IMR-90 (cell line): Measurements from ENCODE around the gene PRKAG2. TPM values are rescaled to one million over a fixed set of nuclear protein-coding genes. Genes with fewer than 3 reads are reported as not detected.

Source experiments
- ATAC-seq: fragments of 200-7000 bp; cut with Tn5 transposase; 2 replicates; pipeline ENCODE4 v1.9.1; 2020; ENCODE audit warnings: low read depth, mild to moderate bottlenecking, moderate library complexity
- BruUV-seq: library from RNA; stranded (reverse); fragments of 400-500 nt; replicated peaks from 2 replicates; lab custom pipeline; 2021; lab: Mats Ljungman, UMichigan
- CTCF ChIA-PET: fragments of 300-600 bp; formaldehyde crosslinking; extraction: SDS; loops from one replicate; lab custom pipeline; 2021; ENCODE audit warnings: antibody characterized with exemption; lab: Yijun Ruan, JAX
- POLR2A ChIA-PET: fragments of 300-600 bp; sonication (Branson Sonifier 250); formaldehyde crosslinking; loops from one replicate; lab custom pipeline; 2022; ENCODE audit warnings: antibody characterized with exemption; ENCODE audit not compliant: unreplicated experiment; lab: Charles Lee
- DNase-seq: peaks from one replicate; pipeline ENCODE4 v3.0.0; 2013
- H2AFZ ChIP-seq: replicated peaks from 2 replicates; pipeline ENCODE3; 2013; ENCODE audit warnings: low read length, mild to moderate bottlenecking; ENCODE audit not compliant: poor library complexity
- H2AK5ac ChIP-seq: 2 replicates; pipeline ENCODE4 v1.6.1; 2013; ENCODE audit warnings: low read depth, low read length, inconsistent platforms
- H2AK9ac ChIP-seq: replicated peaks from 2 replicates; pipeline ENCODE3; 2013; ENCODE audit warnings: mild to moderate bottlenecking, low read depth, low read length, moderate library complexity; ENCODE audit not compliant: poor library complexity
- H2BK120ac ChIP-seq: 2 replicates; pipeline ENCODE4 v1.6.1; 2013; ENCODE audit warnings: low read depth, low read length, inconsistent platforms
- H2BK15ac ChIP-seq: 3 replicates; pipeline ENCODE4 v1.6.1; 2013; ENCODE audit warnings: low read depth, low read length, inconsistent platforms
- H2BK20ac ChIP-seq: 2 replicates; pipeline ENCODE4 v1.6.1; 2013; ENCODE audit warnings: low read depth, mild to moderate bottlenecking, inconsistent platforms, low read length, moderate library complexity
- H2BK5ac ChIP-seq: 2 replicates; pipeline ENCODE4 v1.6.1; 2013; ENCODE audit warnings: mild to moderate bottlenecking, low read depth, low read length, inconsistent platforms; ENCODE audit not compliant: poor library complexity, severe bottlenecking
- H3K14ac ChIP-seq: replicated peaks from 2 replicates; pipeline ENCODE4 v1.6.1; 2013; ENCODE audit warnings: low read depth, low read length, inconsistent platforms
- H3K18ac ChIP-seq: 2 replicates; pipeline ENCODE4 v1.6.1; 2013; ENCODE audit warnings: low read depth, low read length, control low read depth
- H3K23ac ChIP-seq: 2 replicates; pipeline ENCODE4 v1.6.1; 2013; ENCODE audit warnings: low read depth, low read length, inconsistent platforms
- H3K27ac ChIP-seq: 2 replicates; pipeline ENCODE4 v1.5.1; 2013; ENCODE audit warnings: mild to moderate bottlenecking, control low read depth, low read length; ENCODE audit not compliant: insufficient read depth
- H3K27me3 ChIP-seq: 2 replicates; pipeline ENCODE4 v1.6.1; 2013; ENCODE audit warnings: low read length; ENCODE audit not compliant: control insufficient read depth, insufficient read depth
- H3K36me3 ChIP-seq: 2 replicates; pipeline ENCODE4 v1.6.1; 2013; ENCODE audit warnings: low read length, mixed read lengths; ENCODE audit not compliant: control insufficient read depth, insufficient read depth
- H3K4ac ChIP-seq: 2 replicates; pipeline ENCODE4 v1.6.1; 2013; ENCODE audit warnings: low read depth, low read length, inconsistent platforms
- H3K4me1 ChIP-seq: 2 replicates; pipeline ENCODE4 v1.6.1; 2013; ENCODE audit warnings: low read length, mixed read lengths; ENCODE audit not compliant: control insufficient read depth, insufficient read depth
- H3K4me2 ChIP-seq: 2 replicates; pipeline ENCODE4 v1.6.1; 2013; ENCODE audit warnings: low read depth, mild to moderate bottlenecking, control low read depth, low read length, moderate library complexity
- H3K4me3 ChIP-seq: 2 replicates; pipeline ENCODE4 v1.5.1; 2013; ENCODE audit warnings: low read depth, mild to moderate bottlenecking, control low read depth, low read length, moderate library complexity; ENCODE audit not compliant: insufficient read depth
- H3K56ac ChIP-seq: 2 replicates; pipeline ENCODE4 v1.6.1; 2013; ENCODE audit warnings: low read length, inconsistent platforms; ENCODE audit not compliant: insufficient read depth; ENCODE audit errors: extremely low read depth
- H3K79me1 ChIP-seq, 2 experiments: 2 replicates each; pipeline ENCODE4 v1.6.1; 2013; ENCODE audit warnings: low read length in 2 of 2, inconsistent platforms in 1 of 2, low read depth in 1 of 2
- H3K9ac ChIP-seq: 2 replicates; pipeline ENCODE4 v1.6.1; 2013; ENCODE audit warnings: low read depth, low read length, control low read depth
- H3K9me1 ChIP-seq: 2 replicates; pipeline ENCODE4 v1.6.1; 2013; ENCODE audit warnings: low read length, inconsistent platforms; ENCODE audit not compliant: insufficient read depth
- H3K9me3 ChIP-seq: 2 replicates; pipeline ENCODE4 v1.6.1; 2013; ENCODE audit warnings: low read length; ENCODE audit not compliant: control insufficient read depth, insufficient read depth
- H4K20me1 ChIP-seq: 2 replicates; pipeline ENCODE4 v1.6.1; 2013; ENCODE audit warnings: low read length, inconsistent platforms; ENCODE audit not compliant: insufficient read depth
- H4K5ac ChIP-seq: 2 replicates; pipeline ENCODE4 v1.6.1; 2013; ENCODE audit warnings: mild to moderate bottlenecking, low read depth, low read length, control low read depth
- H4K8ac ChIP-seq, 2 experiments: 2 replicates each; pipeline ENCODE4 v1.6.1; 2013; ENCODE audit warnings: low read depth in 2 of 2, low read length in 2 of 2, control low read depth in 1 of 2, inconsistent platforms in 1 of 2
- H4K91ac ChIP-seq: 2 replicates; pipeline ENCODE4 v1.6.1; 2013; ENCODE audit warnings: low read depth, low read length, inconsistent platforms; ENCODE audit not compliant: insufficient read depth
- BHLHE40 ChIP-seq: fragments of 150-350 bp; IDR thresholded peaks from 2 replicates; pipeline ENCODE4 v1.6.1; 2016; ENCODE audit warnings: mild to moderate bottlenecking, low read depth, low read length
- CEBPB ChIP-seq: IDR thresholded peaks from 2 replicates; pipeline ENCODE4 v1.6.1; 2012; ENCODE audit warnings: low read depth, low read length, improper control_type of control experiment
- CHD1 ChIP-seq: IDR thresholded peaks from 2 replicates; pipeline ENCODE4 v1.6.1; 2012; ENCODE audit warnings: low read depth, low read length, improper control_type of control experiment
- FOS ChIP-seq: fragments of 150-350 bp; IDR thresholded peaks from 2 replicates; pipeline ENCODE4 v1.6.1; 2016; ENCODE audit warnings: low read depth, low read length
- MAFK ChIP-seq: IDR thresholded peaks from 2 replicates; pipeline ENCODE4 v1.6.1; 2012; ENCODE audit warnings: low read depth, low read length, improper control_type of control experiment
- MAZ ChIP-seq: IDR thresholded peaks from 2 replicates; pipeline ENCODE4 v1.6.1; 2012; ENCODE audit warnings: low read depth, mild to moderate bottlenecking, low read length, improper control_type of control experiment, moderate library complexity, borderline replicate concordance
- MXI1 ChIP-seq: IDR thresholded peaks from 2 replicates; pipeline ENCODE4 v1.6.1; 2012; ENCODE audit warnings: low read depth, mild to moderate bottlenecking, low read length, moderate library complexity, borderline replicate concordance
- NFE2L2 ChIP-seq: fragments of 150-350 bp; IDR thresholded peaks from 2 replicates; pipeline ENCODE4 v1.6.1; 2016; ENCODE audit warnings: low read depth, mild to moderate bottlenecking, low read length
- POLR2A ChIP-seq: IDR thresholded peaks from 2 replicates; pipeline ENCODE4 v1.6.1; 2012; ENCODE audit warnings: mild to moderate bottlenecking, low read depth, low read length
- RAD21 ChIP-seq: IDR thresholded peaks from 2 replicates; pipeline ENCODE4 v1.6.1; 2012; ENCODE audit warnings: low read length, improper control_type of control experiment
- RFX5 ChIP-seq: IDR thresholded peaks from 2 replicates; pipeline ENCODE4 v1.8.0; 2012; ENCODE audit warnings: low read depth, mild to moderate bottlenecking, low read length, moderate library complexity
- SMC3 ChIP-seq: fragments of 150-350 bp; IDR thresholded peaks from 2 replicates; pipeline ENCODE4 v1.6.1; 2016; ENCODE audit warnings: low read depth, mild to moderate bottlenecking, antibody characterized with exemption, low read length, moderate library complexity
- WGBS, 2 experiments: methylation state at CpG; one replicate each; pipeline versions ENCODE4 v1.1.5 to v1.1.7; 2013; ENCODE audit warnings: missing lambda C conversion rate in 2 of 2; ENCODE audit not compliant: insufficient read length in 1 of 2; ENCODE audit errors: extremely low coverage in 2 of 2; 5-methylcytosine and 5-hydroxymethylcytosine counted together
- dilution Hi-C: fragments of 300-500 bp; cut with HindIII; formaldehyde crosslinking; loops from one replicate; pipeline ENCODE4 v1.14.3; 2018; ENCODE audit warnings: low sequenced_read_pairs; ENCODE audit not compliant: unreplicated experiment
- in situ Hi-C: fragments of 300-500 bp; cut with MboI; formaldehyde crosslinking; loops from 3 replicates; pipeline ENCODE4 v1.14.3; 2019; ENCODE audit warnings: low sequenced_read_pairs, inconsistent platforms, mixed read lengths
- intact Hi-C: fragments of 100-400 bp; cut with micrococcal nuclease; formaldehyde crosslinking; loops from 2 replicates; pipeline ENCODE4 v1.10.0; 2022
- polyA plus RNA-seq, 3 experiments: library from polyadenylated mRNA; depleted of rRNA; stranded (reverse); fragments of >200 nt; gene quantifications; 2 replicates each; pipeline ENCODE4 v1.2.3, GENCODE V29; 2012; ENCODE audit warnings: low replicate concordance in 1 of 3
- total RNA-seq: library from RNA; depleted of rRNA; stranded (reverse); fragments of >200 nt; gene quantifications from 2 replicates; pipeline ENCODE4 v1.2.3, GENCODE V29; 2012
- TF ChIP-seq, protein P1 (sequence below): fragments of 150-350 bp; IDR thresholded peaks from 2 replicates; pipeline ENCODE4 v1.6.1; 2017; ENCODE audit warnings: mild to moderate bottlenecking, antibody characterized with exemption, low read length, low read depth
- TF ChIP-seq, protein P2 (sequence below): fragments of 150-350 bp; IDR thresholded peaks from 2 replicates; pipeline ENCODE4 v1.6.1; 2016; ENCODE audit warnings: low read depth, mild to moderate bottlenecking, low read length, moderate library complexity, borderline replicate concordance
- TF ChIP-seq, protein P3 (sequence below): conservative IDR thresholded peaks from 2 replicates; pipeline ENCODE4 v1.5.1; 2012; ENCODE audit warnings: mild to moderate bottlenecking, low read depth, low read length, improper control_type of control experiment

Gene PRKAG2
- total and polyA plus RNA-seq, 2 of the 4 experiments (the other 2 are of a cell fraction): 15.4 to 21.6 TPM

DNA sequence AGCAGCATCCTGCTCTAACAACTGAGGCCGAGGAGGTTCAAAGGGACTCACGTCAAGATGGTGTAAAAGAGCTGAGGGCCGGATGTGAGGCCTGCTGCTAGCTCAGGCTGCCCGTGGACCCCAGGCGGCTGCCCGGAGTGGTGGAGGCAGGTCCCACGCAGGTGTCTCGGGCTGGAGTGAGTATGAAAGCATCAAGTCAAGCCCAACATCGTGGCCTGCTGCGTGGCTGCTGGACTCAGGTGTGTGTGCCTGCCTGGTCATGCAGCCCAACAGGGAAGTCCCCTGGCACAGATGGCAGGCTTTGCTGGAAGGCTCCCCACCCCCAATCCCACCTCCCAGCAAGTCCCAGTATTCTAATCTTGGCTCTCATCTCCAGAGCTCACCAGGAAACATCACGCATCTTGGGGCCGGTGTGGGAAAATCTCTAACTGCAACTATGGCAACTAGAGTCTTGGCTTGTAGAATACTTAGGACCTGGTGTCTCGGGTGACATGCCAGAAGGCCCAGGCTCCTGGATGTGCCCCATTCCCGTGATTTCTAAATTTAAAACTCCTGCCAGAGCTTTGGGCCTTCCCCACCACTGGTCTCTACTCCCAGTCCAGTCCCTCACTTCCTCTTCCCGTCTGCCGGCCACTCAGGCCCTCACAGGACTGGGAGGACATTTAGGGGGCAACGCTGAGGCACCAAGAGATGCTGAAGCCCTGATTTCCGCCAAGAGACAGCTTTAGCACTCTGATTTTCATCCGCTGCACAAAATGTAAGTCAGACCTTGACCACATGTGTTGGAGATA, 85.9 kb downstream of the PRKAG2 start:
- no peak overlapping the region for H3K27ac ChIP-seq
- H2AFZ ChIP-seq: no peak overlapping the region
- H4K20me1 ChIP-seq: no peaks in the 10 kb centered on the region
- no peak overlapping the region for H3K56ac ChIP-seq
- no peak overlapping the region for H3K18ac ChIP-seq
- H4K91ac ChIP-seq: no peak overlapping the region
- H3K4me2 ChIP-seq: no peak overlapping the region
- no peaks in the 10 kb centered on the region for H3K79me1 ChIP-seq
- no peak overlapping the region for H3K9ac ChIP-seq
- H3K27me3 ChIP-seq: peaks cover 30% of the 10 kb centered on the region
- H3K23ac ChIP-seq: no peak overlapping the region
- ChIA-PET POLR2A (no interaction called here), CTCF (interaction anchor here (0.6 kb wide), 1 partner anchor 9 kb away, joined by 4 read pairs; no protein-coding TSS in a partner anchor)
- no peaks in the 10 kb centered on the region for H3K36me3 ChIP-seq
- H4K5ac ChIP-seq: no peak overlapping the region
- ATAC-seq (no peak), DNase-seq (no peak)
- dilution Hi-C loops (no loop called here), intact Hi-C loops (no loop called here), in situ Hi-C loops (no loop called here)
- 75% methylated on average over 6 of the region's 19 CpGs; no CpG with 5 or more reads in 1 of the 2 experiments for WGBS, 2 experiments
- no peak overlapping the region for H3K4me3 ChIP-seq
- H2AK5ac ChIP-seq: no peak overlapping the region
- no peak overlapping the region for H3K4ac ChIP-seq
- no peak overlapping the region for H3K14ac ChIP-seq
- H2BK120ac ChIP-seq: no peak overlapping the region
- BruUV-seq: no TSS peak
- H2AK9ac ChIP-seq: no peak overlapping the region
- 0 out of 2 replicates have a peak, but pooled peaks cover 1% of the 10 kb centered on the region for H3K9me1 ChIP-seq
- H4K8ac ChIP-seq: no peak overlapping the region
- no peaks in the 10 kb centered on the region for H3K4me1 ChIP-seq
- no peak overlapping the region for H2BK20ac ChIP-seq
- no peaks in the 10 kb centered on the region for H3K9me3 ChIP-seq
- no peak overlapping the region for H2BK15ac ChIP-seq
- H2BK5ac ChIP-seq: no peak overlapping the region
- TF ChIP-seq MXI1 (no peak), CHD1 (no peak), POLR2A (no peak), SMC3 (no peak), MAZ (no peak), FOS (no peak), MAFK (no peak), BHLHE40 (no peak), RAD21 (no peak), CEBPB (no peak), NFE2L2 (no peak), RFX5 (no peak)
- TF ChIP-seq, protein P1, sequence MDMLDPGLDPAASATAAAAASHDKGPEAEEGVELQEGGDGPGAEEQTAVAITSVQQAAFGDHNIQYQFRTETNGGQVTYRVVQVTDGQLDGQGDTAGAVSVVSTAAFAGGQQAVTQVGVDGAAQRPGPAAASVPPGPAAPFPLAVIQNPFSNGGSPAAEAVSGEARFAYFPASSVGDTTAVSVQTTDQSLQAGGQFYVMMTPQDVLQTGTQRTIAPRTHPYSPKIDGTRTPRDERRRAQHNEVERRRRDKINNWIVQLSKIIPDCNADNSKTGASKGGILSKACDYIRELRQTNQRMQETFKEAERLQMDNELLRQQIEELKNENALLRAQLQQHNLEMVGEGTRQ: no peak
- TF ChIP-seq, protein P2, sequence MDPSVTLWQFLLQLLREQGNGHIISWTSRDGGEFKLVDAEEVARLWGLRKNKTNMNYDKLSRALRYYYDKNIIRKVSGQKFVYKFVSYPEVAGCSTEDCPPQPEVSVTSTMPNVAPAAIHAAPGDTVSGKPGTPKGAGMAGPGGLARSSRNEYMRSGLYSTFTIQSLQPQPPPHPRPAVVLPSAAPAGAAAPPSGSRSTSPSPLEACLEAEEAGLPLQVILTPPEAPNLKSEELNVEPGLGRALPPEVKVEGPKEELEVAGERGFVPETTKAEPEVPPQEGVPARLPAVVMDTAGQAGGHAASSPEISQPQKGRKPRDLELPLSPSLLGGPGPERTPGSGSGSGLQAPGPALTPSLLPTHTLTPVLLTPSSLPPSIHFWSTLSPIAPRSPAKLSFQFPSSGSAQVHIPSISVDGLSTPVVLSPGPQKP: no peak
- TF ChIP-seq, protein P3, sequence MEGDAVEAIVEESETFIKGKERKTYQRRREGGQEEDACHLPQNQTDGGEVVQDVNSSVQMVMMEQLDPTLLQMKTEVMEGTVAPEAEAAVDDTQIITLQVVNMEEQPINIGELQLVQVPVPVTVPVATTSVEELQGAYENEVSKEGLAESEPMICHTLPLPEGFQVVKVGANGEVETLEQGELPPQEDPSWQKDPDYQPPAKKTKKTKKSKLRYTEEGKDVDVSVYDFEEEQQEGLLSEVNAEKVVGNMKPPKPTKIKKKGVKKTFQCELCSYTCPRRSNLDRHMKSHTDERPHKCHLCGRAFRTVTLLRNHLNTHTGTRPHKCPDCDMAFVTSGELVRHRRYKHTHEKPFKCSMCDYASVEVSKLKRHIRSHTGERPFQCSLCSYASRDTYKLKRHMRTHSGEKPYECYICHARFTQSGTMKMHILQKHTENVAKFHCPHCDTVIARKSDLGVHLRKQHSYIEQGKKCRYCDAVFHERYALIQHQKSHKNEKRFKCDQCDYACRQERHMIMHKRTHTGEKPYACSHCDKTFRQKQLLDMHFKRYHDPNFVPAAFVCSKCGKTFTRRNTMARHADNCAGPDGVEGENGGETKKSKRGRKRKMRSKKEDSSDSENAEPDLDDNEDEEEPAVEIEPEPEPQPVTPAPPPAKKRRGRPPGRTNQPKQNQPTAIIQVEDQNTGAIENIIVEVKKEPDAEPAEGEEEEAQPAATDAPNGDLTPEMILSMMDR: no peak
